HG03280 (cell line): Measurements from ENCODE around the gene DLG2.

ENCODE experiments used
- ATAC-seq: cut with Tn5 transposase; IDR thresholded peaks from one replicate; pipeline ENCODE4 v1.9.1; 2021; ENCODE audit warnings: mild to moderate bottlenecking, moderate library complexity; ENCODE audit not compliant: unreplicated experiment

The DLG2 gene

DNA sequence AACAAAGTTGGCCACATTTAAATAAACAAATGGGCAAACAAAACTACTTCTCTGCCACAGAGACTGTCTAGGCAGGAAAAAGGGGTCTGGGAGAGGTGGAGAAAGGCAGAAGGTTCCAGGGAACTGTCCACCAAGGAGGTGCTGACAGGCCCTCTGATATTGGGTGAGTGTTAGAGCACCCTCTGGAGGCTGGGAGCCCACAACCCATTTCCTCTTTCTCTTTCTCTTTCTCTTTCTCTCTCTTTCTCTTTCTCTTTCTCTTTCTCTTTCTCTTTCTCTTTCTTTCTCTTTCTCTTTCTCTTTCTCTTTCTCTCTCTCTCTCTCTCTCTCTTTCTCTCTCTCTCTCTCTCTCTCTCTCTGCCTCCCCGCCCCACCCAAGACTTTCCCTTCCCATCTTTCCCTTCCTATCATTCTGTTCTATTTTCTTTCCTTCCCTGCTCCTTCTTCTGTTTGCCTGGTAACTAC lies 912.8 kb downstream of the DLG2 start:
- peak; percentile 97 for ATAC-seq

DNA sequence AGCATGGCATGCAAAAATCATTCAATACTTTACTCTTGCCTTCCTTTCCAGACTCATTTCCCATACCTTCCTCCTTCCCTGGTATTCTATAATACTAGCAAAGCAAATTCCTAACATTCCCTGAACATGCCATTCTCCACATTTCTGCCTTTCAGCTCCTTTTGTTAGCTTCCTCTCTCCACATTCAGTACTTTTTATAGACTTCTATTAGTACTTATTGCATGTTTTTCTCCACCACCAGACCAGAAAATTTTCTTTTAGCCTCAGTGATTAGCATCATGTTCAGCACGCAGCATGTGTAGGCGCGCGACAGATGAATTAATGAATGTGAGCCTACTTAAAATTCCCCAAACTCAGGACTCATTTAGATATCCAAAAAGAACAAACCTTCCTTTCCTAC lies 935.3 kb downstream of the DLG2 start:
- no peak for ATAC-seq

DNA sequence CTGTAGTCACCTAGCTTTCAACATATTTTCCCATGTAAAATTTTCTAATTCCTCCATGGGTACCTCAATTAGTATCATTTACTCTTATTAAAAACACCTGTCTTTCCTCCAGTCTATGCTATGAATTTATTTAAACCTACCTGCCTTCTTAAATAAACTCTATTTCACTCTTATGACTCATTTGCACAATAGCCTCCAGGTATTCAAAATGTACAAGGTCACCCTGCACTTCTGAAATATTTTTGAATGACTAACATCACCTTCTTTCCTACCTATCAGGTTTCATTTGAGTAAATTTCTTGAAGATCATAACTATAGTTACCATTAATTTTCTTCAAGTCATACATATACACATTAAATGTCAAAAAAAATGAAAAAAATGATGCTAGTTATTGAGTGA lies 939.7 kb downstream of the DLG2 start:
- ATAC-seq = no peak

DNA sequence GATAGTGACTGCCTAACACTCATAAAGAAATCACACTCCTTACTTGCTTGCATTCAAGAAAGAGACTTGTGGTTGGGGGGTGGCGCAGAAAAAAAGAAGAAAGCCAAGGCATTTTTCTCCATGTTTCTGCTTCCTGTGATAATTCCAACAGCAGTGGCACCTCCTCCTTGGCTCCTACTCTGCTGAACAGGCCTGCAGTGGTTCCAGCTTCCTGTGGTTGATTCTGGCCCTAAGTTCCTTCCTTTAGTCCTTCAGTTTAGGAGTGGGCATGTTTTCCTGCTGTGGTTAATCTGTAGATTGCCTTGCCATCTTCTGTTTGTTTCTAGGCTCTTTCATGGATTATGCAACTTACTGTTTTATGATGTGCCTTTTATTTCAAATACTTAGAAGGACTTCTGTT lies 940.4 kb downstream of the DLG2 start:
- no peak for ATAC-seq

DNA sequence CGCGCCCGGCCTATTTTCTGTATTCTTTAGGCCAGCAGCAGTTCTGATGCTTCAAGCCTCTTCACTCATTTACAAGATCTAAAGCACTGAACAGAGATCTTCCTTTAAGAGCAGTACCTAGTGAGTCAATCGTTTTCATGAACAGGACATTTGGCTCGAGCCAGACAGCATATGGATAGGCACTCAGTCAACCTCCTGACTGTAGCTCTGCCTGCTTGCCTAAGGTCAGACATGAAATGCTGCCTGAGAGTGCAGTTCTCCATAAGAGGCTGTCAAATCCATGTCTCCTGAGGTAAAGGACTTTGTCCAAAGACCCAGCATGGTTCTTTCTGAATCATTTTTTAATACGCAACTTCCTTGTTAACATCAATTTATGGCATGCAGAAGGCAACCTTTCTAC lies 941.2 kb downstream of the DLG2 start:
- ATAC-seq = no peak

DNA sequence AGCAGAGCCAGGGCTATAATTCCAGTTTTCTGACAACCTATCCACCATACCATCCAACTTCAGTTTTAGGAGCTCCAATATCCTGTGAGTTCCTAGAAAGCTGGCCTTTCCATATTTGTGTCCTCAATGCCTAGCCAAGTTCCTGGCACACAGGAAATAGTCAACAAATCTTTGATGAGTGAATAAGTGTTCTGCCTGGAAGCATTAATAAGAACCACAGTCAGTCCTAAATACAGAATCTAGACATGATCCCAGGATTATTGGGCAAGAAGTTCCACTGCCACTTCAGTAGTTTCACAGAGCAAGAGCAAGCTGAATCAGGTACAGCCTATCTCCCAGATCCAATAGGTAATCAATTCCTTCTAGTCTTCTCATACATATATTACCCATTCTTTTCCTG lies 942.0 kb downstream of the DLG2 start:
- ATAC-seq = no peak

DNA sequence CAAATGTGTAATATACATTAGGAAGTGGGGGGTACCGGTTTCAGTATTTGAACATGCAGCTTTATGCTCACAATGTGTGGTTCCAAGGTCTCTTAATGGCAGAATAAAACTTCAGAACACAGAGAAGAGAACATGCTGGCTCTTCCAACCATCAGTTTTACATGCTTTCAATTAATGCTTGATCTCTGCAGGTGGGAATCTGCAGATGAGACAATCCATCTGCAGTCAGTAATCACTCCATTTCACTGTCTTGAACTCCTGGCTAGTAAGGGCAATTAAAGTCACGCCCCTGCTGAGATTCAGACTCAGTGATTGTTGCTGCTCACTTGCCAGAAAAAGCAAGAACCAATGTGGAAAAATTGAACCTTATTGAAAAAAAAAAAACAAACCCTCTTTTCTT lies 945.7 kb downstream of the DLG2 start:
- ATAC-seq = no peak

DNA sequence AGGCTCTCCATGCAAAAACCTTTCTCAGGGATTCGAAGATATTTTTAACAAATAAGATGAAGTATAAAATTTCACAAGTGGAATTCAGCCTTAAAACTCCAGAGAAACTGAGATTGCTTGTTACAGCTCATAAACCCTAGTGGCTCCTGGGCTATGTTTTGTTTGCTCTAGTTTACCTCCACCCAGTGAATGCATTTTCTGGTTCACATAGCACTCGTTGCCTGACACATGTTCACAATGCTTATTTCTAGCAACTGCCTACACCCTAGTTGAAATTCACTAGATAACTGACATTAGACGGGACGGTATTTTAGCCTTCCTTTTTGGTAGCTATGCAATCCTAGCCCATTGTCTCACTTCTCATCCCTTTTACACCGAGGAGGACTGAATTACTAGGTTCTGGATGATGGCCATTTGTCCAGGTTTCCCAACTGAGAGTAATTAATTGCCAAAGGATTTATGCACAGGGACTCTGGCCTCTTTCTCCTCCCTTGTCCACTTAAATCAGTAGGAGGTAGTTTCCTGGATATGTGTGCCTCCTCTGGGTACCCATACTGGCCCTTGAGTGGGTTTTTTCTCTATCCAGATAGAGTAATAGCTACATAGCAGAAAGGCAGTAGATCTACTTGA lies 951.6 kb downstream of the DLG2 start:
- no peak for ATAC-seq

DNA sequence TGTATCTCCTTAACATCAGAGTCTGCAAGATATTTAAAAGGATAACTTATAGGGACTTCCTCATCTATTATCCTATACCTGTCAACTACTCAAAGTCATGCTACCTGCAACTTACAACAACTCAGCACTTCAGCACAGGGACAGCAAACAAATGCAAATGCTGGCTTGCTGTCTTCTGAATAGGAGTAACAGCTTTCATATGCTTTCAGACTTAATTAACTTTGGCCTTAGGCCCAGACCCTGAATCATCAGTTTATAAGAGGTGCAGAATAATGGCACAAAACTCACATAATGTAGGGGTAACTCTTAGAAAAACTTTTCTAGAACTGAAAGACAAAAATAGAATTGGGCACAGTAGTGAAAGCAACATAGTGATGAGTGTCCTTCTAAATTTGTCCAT lies 953.4 kb downstream of the DLG2 start:
- no peak for ATAC-seq

DNA sequence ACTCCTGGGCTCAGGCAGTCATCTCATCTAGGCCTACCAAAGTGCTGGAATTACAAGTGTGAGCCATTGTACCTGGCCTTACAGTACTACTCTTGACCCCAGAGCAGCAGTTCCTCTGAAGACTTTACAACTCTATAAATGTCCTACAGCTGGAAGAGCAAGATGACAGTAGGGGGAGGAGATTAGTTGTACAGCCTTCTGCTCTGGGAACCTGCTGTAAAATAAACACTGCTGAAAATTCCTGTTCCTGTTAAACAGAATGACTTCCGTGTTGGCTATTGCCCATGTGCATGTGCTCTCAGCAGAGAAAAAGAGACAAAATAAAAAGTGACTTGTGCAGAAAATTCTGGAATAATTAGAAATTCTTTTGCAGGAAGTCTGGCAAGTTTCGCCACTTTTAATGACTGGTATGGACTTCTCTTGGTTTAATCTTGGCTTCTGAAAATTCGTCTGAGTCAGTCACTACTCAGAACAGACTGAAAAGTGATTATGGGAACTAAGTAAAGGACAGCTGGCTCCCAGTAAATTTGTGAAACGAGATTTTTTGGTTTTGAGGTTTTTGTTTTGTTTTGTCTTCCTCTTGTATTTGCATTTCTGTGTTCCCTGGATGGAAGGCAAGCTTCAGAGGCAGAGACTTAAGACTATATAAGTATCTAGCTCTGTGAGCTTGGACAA lies 955.7 kb downstream of the DLG2 start:
- no peak for ATAC-seq

DNA sequence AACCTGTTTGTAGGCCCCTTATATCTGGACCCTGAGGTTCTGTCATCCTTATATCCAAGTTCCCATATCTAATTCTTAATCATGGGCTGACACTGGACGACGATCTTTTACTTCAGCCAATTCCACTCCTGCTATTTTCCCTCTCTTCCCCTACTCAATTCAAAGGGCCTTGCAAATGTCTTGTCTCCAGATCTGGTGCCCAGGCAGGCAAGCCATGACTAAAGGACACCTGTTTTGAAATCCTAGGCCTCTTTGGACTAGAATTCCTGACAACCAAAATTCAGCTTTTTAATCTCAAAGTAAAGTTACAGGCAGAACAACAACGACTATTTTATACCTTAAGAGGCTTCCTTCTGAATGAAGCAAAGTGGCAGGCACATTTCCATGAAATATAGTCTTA lies 963.4 kb downstream of the DLG2 start:
- ATAC-seq = no peak

DNA sequence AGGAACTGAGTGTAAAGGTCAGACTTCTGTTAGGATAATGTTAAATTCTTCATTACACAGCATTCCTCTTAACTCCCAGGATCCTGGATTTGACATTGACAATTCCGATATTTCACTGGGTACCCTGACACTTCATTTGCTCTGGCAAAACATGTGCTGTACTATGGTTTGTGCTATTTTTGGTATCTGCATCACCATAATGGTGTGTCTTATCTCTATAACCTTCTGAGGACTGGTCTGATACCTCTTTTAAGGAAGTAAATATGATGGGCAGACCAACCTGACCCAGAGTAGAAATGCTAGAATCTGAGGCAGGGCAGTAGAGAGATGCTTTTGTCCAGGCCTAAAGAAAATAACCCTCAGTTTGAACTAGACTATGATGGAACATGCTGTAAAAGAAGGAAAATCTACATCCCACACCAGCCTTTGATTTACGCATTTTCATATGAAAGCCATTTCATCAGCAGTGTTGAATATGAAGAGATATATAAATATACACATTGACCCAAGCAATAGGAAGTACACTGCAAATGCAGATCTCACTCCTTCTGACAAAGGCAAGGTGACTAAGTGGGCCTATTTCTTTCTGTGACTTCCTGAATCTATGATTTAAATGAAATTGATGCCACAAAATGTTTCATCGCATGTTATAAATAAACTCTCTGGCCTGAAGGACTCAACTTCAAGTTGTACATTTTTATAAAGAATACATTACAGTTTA lies 966.7 kb downstream of the DLG2 start:
- ATAC-seq = no peak

DNA sequence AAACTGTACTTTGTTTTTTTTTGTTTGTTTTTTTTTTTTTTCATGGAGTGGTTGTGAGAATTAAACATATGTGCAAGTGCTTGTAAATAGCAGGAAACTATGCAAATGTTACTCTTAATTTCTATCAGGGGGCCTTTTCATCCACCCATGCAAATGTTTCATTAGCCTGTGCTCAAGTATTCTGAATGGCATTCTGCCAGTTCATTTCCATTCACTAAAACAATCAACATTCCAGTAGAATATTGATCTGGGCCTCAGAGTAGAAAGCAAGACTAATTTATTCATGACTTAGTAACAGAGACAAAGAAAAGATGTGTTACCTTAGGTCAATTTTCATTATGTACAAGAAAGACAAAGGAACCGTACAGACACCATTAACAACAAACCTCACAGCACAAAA lies 971.4 kb downstream of the DLG2 start:
- no peak for ATAC-seq

DNA sequence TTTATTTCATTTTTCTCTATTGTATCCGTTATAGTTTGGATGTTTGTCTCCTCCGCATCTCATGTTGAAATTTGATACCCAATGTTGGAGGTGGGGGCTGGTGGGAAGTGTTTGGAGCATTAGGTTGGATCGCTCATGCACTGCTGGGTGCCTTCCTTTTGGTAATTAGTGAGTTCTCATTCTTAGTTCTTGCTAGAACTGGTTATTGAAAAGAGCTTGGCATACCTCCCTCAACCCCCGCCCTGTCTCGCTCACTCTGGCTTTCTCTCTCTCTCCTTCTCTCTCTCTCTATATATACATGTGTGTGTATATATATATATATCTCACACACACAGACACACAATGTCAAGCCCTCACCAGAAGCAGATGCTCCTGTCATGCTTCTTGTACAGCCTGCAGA lies 978.7 kb downstream of the DLG2 start:
- no peak for ATAC-seq

DNA sequence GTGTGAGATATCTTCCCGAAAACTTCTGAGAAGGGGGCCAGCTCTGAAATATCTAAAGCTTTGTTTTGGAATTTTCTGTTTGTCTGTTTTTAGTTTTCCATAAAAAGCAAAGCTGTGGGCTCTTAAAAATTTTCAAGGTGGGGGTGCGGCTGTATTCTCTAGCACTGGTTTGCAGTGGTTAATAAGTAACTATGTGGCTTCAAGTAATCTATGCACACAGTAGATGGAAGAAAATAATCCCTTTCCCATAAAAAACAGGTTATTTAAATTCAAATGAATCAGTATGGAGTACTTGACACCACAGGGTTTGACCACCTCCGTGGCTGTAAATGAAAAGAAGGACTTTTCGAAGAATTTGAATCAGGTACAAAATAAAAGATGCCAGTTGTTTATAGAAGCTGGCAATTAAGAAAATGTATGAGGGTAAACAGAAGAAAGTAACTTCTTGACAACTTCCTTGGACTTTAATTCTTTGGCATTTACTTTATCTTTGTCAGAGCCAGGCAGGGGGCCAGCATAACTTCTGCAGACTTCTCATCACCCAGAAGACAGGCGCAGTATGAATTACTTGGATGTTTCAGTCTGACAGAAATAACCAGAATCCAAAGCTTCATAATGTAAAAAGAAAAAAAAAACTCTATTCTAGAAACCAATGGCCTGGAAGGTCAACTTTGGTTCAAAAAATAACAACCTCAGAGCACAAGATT lies 981.0 kb downstream of the DLG2 start:
- no peak for ATAC-seq

DNA sequence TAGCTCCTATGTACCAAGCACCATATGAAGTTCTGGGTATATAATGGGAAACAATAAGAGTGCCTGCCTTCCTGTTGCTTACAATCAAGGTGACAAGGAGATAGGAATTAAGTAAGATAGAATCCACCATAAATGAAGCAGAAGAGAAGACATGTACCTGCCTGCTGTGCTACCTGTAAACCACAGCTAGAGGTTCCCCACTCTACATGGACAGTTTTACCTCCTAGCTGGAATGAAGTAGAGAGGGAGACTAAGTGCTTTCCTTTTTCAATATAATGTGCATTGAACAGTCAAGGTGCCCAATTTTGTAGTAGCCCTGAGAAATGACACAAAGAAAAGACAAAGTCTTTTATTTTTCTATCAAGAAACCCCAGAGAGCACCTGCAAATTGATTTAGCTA lies 984.6 kb downstream of the DLG2 start:
- no peak for ATAC-seq

DNA sequence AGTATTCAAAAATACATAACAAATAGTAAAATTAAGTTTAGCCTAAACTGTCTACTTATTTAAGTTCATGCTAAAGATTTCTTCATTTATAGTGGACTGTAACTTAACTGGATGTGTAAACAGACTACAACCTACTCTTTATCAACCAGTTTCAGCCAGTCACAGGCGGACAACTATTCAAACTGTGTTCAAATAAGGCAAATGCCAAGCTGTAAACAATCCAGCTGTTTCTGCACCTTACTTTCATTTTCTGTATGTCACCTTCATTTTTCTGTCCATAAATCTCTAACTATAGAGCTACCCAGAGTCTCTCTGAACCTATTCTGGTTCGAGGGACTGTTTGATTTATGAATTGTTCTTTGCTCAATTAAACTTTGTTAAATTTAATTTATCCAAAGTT lies 992.8 kb downstream of the DLG2 start:
- no peak for ATAC-seq

DNA sequence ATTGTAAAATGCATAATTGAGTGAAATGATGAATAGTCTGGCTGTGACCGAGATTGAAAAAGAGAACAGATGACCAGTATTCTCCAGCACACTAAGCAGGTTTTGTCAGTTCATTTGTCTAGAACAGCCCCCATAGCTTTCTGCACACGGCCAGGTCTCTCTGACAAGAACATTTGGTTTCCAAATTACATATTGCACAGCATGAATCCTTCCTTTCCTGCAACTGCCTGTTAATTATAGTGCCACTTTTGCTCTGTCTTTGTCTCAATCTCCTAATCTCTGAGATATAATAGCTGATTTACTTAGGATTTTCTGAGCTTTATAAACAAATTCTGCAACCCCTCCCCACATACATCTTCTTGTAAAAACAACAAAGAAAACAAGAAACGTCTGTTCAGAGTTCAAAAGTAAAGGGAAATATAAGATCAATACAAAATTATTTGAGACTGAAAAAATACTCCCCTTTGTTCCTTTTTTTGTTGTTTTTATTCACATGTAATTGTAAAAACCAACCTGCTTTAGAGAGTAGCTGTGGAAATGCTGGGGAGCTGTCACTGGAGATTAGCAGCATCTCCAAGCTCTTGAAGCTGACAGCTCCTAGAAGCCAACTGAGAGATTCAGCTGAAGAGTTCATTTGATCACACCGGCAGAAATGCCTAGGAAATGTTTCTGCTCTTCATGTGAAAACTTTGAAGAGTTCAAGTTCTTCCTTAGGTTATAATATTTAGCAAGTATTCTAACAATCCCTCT lies 998.1 kb downstream of the DLG2 start:
- ATAC-seq = no peak

DNA sequence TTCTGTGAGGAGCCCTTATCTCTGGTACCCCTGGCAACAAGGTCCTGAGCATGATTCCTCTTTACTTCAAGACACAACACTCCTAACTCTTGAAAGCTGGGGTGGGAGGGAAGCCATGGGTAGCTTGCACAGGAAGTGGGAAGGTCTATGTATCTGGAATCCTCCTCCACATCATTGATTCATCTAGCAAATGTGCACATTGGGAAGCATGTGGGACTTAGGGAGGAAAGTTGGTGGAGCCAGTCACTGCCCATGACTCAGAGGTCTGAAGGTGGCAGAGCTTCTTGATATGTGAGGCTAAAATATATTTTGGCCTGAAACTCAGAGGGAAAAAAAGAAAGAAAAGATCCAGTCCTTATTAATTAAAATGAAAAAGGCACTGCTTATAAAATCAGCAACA lies 1000.9 kb downstream of the DLG2 start:
- ATAC-seq = no peak

DNA sequence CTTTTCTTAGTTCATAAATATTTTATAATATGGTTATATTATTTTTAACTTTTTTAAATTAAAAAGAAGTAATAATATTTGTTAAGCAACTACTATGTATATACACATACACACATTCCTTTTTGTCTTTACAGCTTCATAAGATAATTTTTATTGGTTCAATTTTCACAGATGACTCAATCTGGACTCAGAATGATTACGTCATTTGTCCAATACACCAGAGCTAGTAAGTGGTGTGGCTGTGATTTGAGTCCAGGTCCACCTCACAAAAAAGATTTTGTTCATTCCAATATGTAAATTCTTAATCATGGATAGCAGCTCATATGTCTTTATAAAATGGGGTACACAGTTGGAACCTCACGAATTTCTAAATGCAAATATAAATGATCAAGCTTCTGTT lies 1014.5 kb downstream of the DLG2 start:
- no peak for ATAC-seq

DNA sequence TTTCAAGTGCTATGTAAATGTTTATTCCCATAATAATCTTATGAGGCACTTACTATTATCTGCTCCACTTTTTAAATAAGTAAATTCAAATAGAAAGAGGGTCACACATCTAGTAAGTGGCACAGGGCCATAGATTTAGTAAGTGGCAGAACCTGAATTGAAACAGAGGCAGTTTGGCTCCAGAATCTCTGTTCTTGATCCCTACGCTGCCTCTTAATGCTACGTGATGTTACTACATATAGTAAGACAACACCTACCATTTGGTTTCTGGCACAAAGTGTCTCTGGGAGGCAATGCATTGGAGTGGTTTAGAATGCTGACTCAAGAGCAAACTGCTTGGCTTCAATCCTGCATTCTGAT lies 1018.3 kb downstream of the DLG2 start:
- ATAC-seq = no peak
